GM12878 (cell line): Measurements from ENCODE around the gene PHOX2A. TPM values are rescaled to one million over a fixed set of nuclear protein-coding genes. Genes with fewer than 3 reads are reported as not detected.

Source experiments
- ATAC-seq: fragments of 200-7000 bp; cut with Tn5 transposase; 3 replicates; pipeline ENCODE4 v1.9.1; 2020; ENCODE audit warnings: mild to moderate bottlenecking, moderate library complexity
- BruUV-seq: library from RNA; stranded (reverse); fragments of 400-500 nt; replicated peaks from 2 replicates; lab custom pipeline; 2021; lab: Mats Ljungman, UMichigan
- CTCF ChIA-PET: fragments of 300-600 bp; sonication (Branson Sonifier 250); formaldehyde crosslinking; extraction: SDS; loops from one replicate; lab custom pipeline; 2021; ENCODE audit warnings: inconsistent platforms; lab: Yijun Ruan, JAX
- POLR2A ChIA-PET: fragments of 350-600 bp; formaldehyde crosslinking; extraction: SDS; loops from one replicate; lab custom pipeline; 2021; ENCODE audit warnings: inconsistent platforms; lab: Charles Lee
- RAD21 ChIA-PET: fragments of 300-600 bp; sonication (Branson Sonifier 250); formaldehyde crosslinking; loops from one replicate; lab custom pipeline; 2023; ENCODE audit warnings: antibody characterized with exemption; ENCODE audit not compliant: unreplicated experiment; lab: Charles Lee
- SMC1A ChIA-PET: fragments of 300-600 bp; sonication (Branson Sonifier 250); formaldehyde crosslinking; loops from one replicate; lab custom pipeline; 2023; ENCODE audit not compliant: unreplicated experiment, uncharacterized antibody; lab: Charles Lee
- DNase-seq: peaks from one replicate; pipeline ENCODE4 v3.0.0-alpha.2; 2011; ENCODE audit warnings: low read depth, low spot score
- FAIRE-seq: peaks from 3 replicates; lab custom pipeline; 2011; peaks lifted over from hg19 to GRCh38; lab: Jason Lieb, UNC
- H2AFZ ChIP-seq: 2 replicates; pipeline ENCODE4 v1.6.0; 2011; ENCODE audit warnings: low read depth, low read length, control low read depth; ENCODE audit not compliant: control insufficient read depth
- H3K27ac ChIP-seq: 2 replicates; pipeline ENCODE4 v1.5.1; 2011; ENCODE audit warnings: control low read depth; ENCODE audit not compliant: control insufficient read depth, insufficient read depth
- H3K27me3 ChIP-seq, 2 experiments: replicated peaks in 1 of 2; 2 replicates each; pipeline versions ENCODE4 v1.6.0 to v1.6.1; 2011; ENCODE audit warnings: low read length in 1 of 2; ENCODE audit not compliant: control insufficient read depth in 2 of 2, insufficient read depth in 2 of 2
- H3K36me3 ChIP-seq, 2 experiments: 2 replicates each; pipeline ENCODE4 v1.5.1; 2011; ENCODE audit warnings: low read length in 1 of 2; ENCODE audit not compliant: control insufficient read depth in 2 of 2, insufficient read depth in 2 of 2
- H3K4me1 ChIP-seq: 2 replicates; pipeline ENCODE4 v1.6.1; 2011; ENCODE audit warnings: mild to moderate bottlenecking, low read length, moderate library complexity, mixed read lengths; ENCODE audit not compliant: control insufficient read depth, insufficient read depth
- H3K4me2 ChIP-seq: 2 replicates; pipeline ENCODE4 v1.6.0; 2011; ENCODE audit warnings: control low read depth; ENCODE audit not compliant: control insufficient read depth, insufficient read depth
- H3K4me3 ChIP-seq: fragments of 200-600 bp; sonication (generic); 2 replicates; pipeline ENCODE4 v1.5.1; 2016
- H3K79me2 ChIP-seq: 2 replicates; pipeline ENCODE4 v1.6.0; 2011; ENCODE audit warnings: low read length; ENCODE audit not compliant: control insufficient read depth, insufficient read depth
- H3K9ac ChIP-seq: 2 replicates; pipeline ENCODE4 v1.8.0; 2011; ENCODE audit warnings: low read length, control low read depth, mixed read lengths; ENCODE audit not compliant: control insufficient read depth, insufficient read depth
- H3K9me3 ChIP-seq: replicated peaks from 3 replicates; pipeline ENCODE4 v1.5.1; 2011; ENCODE audit warnings: mild to moderate bottlenecking, low read length; ENCODE audit not compliant: control insufficient read depth, insufficient read depth
- H4K20me1 ChIP-seq: 2 replicates; pipeline ENCODE4 v1.6.0; 2011; ENCODE audit not compliant: control insufficient read depth, insufficient read depth
- ATF7 ChIP-seq: fragments of 450-650 bp; IDR thresholded peaks from 2 replicates; pipeline ENCODE4 v1.6.1; 2016; ENCODE audit warnings: low read depth, mild to moderate bottlenecking
- BHLHE40 ChIP-seq, 2 experiments: fragments of 450-650 bp in 1 of 2; IDR thresholded peaks; 2 replicates each; pipeline ENCODE4 v1.6.1; 2011 to 2017; ENCODE audit warnings: low read depth in 2 of 2, borderline replicate concordance in 1 of 2, improper control_type of control experiment in 1 of 2, low read length in 1 of 2, mild to moderate bottlenecking in 1 of 2
- CHD2 ChIP-seq: IDR thresholded peaks from 2 replicates; pipeline ENCODE4 v1.6.1; 2011; ENCODE audit warnings: low read depth, low read length, improper control_type of control experiment, borderline replicate concordance
- CHD4 ChIP-seq: fragments of 200-600 bp; sonication (generic); IDR thresholded peaks from 2 replicates; pipeline ENCODE4 v1.6.1; 2016; ENCODE audit warnings: mild to moderate bottlenecking
- CREM ChIP-seq: IDR thresholded peaks from 2 replicates; pipeline ENCODE4 v1.6.1; 2014; ENCODE audit warnings: antibody characterized with exemption, low read depth
- GATAD2B ChIP-seq: fragments of 450-650 bp; conservative IDR thresholded peaks from 2 replicates; pipeline ENCODE4 v1.6.1; 2017; ENCODE audit warnings: low read depth, mild to moderate bottlenecking, moderate library complexity
- JUND ChIP-seq: IDR thresholded peaks from 2 replicates; pipeline ENCODE4 v1.6.1; 2012; ENCODE audit warnings: low read depth, mild to moderate bottlenecking, low read length, improper control_type of control experiment, moderate library complexity
- MEF2B ChIP-seq: fragments of 450-650 bp; IDR thresholded peaks from 2 replicates; pipeline ENCODE4 v1.6.1; 2018; ENCODE audit warnings: mild to moderate bottlenecking, moderate library complexity; ENCODE audit not compliant: partially characterized antibody, poor library complexity, severe bottlenecking
- MTA3 ChIP-seq: IDR thresholded peaks from 2 replicates; pipeline ENCODE4 v1.6.1; 2012; ENCODE audit warnings: low read length, inconsistent platforms, borderline replicate concordance
- NFIC ChIP-seq: IDR thresholded peaks from 2 replicates; pipeline ENCODE4 v1.6.1; 2012; ENCODE audit warnings: low read depth, mild to moderate bottlenecking, inconsistent platforms, low read length, moderate library complexity
- NFYB ChIP-seq: IDR thresholded peaks from 2 replicates; pipeline ENCODE4 v1.6.1; 2011; ENCODE audit warnings: low read depth, mild to moderate bottlenecking, low read length, improper control_type of control experiment, moderate library complexity; ENCODE audit not compliant: insufficient read depth
- SMARCA5 ChIP-seq: fragments of 450-650 bp; IDR thresholded peaks from 2 replicates; pipeline ENCODE4 v1.6.1; 2017; ENCODE audit warnings: mild to moderate bottlenecking
- SREBF2 ChIP-seq: IDR thresholded peaks from 2 replicates; pipeline ENCODE4 v1.6.1; 2012; ENCODE audit warnings: mild to moderate bottlenecking, low read length
- WGBS: methylation state at CpG from one replicate; pipeline ENCODE4 v1.1.6; 2016; ENCODE audit warnings: low lambda C conversion rate; ENCODE audit not compliant: insufficient replicate concordance, insufficient coverage; ENCODE audit errors: missing lambda C conversion rate; 5-methylcytosine and 5-hydroxymethylcytosine counted together
- in situ Hi-C: fragments of 300-500 bp; cut with MboI; formaldehyde crosslinking; loops from 9 replicates; pipeline ENCODE4 v1.14.3; 2018; ENCODE audit warnings: mixed read lengths
- intact Hi-C: fragments of 100-400 bp; cut with micrococcal nuclease; formaldehyde crosslinking; loops from one replicate; pipeline ENCODE4 v1.14.2; 2022; ENCODE audit not compliant: unreplicated experiment
- polyA plus RNA-seq, 11 experiments: library from polyadenylated mRNA; depleted of rRNA in 4 of 11; unstranded in 6 of 11; stranded (reverse) in 5 of 11; fragments of >200 nt; fragmentation: Nextera tagmentation in 4 of 11; fragmentation: Illumina TruSeq in 1 of 11; extraction: Ambion mirVana in 4 of 11; extraction: Trizol in 1 of 11; gene quantifications; 1 replicate in 1 of 11; 2 replicates in 10 of 11; pipeline versions ENCODE4 v1.2.1 to v1.2.3, GENCODE V29; 2011 to 2016; ENCODE audit warnings: inconsistent platforms in 2 of 11, missing spikeins in 2 of 11, low read depth in 1 of 11
- total RNA-seq, 4 experiments: library from RNA; depleted of rRNA in 3 of 4; stranded (reverse); fragments of >200 nt in 3 of 4; fragmentation: Illumina TruSeq in 1 of 4; extraction: Trizol in 1 of 4; gene quantifications; 2 replicates each; pipeline versions ENCODE4 v1.2.1 to v1.2.3, GENCODE V29; 2013 to 2021
- TF ChIP-seq, protein P1 (sequence below): fragments of 450-650 bp; IDR thresholded peaks from 2 replicates; pipeline ENCODE4 v1.6.1; 2016; ENCODE audit warnings: mild to moderate bottlenecking

PHOX2A gene
- total and polyA plus RNA-seq, 10 of the 15 experiments (the other 5 are each of a cell fraction or from before 2014, with no cell fraction given), result not detected

DNA sequence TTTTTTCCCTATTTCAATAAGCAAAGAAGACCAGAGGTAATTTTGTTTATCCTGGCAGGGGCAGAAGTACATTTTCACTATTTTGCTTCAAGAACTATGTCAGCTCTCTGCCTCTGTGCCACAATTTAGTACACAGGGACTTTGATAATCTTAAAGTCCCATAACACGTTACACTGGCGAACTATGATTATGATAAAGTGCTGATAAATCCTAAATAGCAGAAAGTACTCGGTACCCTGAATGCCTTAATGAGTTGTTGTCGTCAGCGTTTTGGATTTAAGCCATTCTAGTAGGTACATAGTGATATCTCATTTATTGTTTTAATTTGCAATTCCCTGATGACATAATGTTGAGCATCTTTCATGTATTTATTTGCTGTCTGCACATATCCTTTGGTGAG lies 16.6 kb upstream of the PHOX2A start:
- ChIA-PET POLR2A (no interaction called here), CTCF (interaction anchor here (1.4 kb wide), 1 partner anchor 174 kb away, joined by 3 read pairs; the partner anchor contains the start of gene CLPB), SMC1A (no interaction called here), RAD21 (no interaction called here)
- no peaks in the 10 kb centered on the region for H3K4me1 ChIP-seq
- intact Hi-C loops, result no loop called here
- no peaks in the 10 kb centered on the region for H4K20me1 ChIP-seq
- in situ Hi-C loops, result no loop called here
- no peak overlapping the region for H3K4me2 ChIP-seq
- H3K27me3 ChIP-seq, result no peaks in the 10 kb centered on the region
- no peaks in the 10 kb centered on the region for H3K79me2 ChIP-seq
- TF ChIP-seq, protein P1, sequence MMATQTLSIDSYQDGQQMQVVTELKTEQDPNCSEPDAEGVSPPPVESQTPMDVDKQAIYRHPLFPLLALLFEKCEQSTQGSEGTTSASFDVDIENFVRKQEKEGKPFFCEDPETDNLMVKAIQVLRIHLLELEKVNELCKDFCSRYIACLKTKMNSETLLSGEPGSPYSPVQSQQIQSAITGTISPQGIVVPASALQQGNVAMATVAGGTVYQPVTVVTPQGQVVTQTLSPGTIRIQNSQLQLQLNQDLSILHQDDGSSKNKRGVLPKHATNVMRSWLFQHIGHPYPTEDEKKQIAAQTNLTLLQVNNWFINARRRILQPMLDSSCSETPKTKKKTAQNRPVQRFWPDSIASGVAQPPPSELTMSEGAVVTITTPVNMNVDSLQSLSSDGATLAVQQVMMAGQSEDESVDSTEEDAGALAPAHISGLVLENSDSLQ, result no peak
- TF ChIP-seq CREM (no peak), GATAD2B (no peak), CHD4 (no peak), SMARCA5 (no peak), SREBF2 (no peak), MTA3 (no peak), CHD2 (no peak), NFYB (no peak), BHLHE40 (IDR thresholded peaks at IDR 0.05; ENCODE audit: borderline replicate concordance in 1 of 2, low read depth in 2 of 2, low read length in 1 of 2) (no peak), MEF2B (no peak), ATF7 (no peak), NFIC (no peak), JUND (no peak)
- DNase-seq (no peak), FAIRE-seq (no peak), ATAC-seq (no peak)
- no peak overlapping the region for H3K4me3 ChIP-seq
- H3K36me3 ChIP-seq, result no peaks in the 10 kb centered on the region
- no TSS peak for BruUV-seq
- WGBS, result 72% methylated on average over 5 of the region's 5 CpGs
- no peak overlapping the region for H3K27ac ChIP-seq
- no peaks in the 10 kb centered on the region; the same call in 2 of the 3 replicates for H3K9me3 ChIP-seq
- no peak overlapping the region for H3K9ac ChIP-seq
- H2AFZ ChIP-seq, result no peak overlapping the region
